ENCODE measurements around the gene COA3. TPM values are rescaled to one million over a fixed set of nuclear protein-coding genes. Genes with fewer than 3 reads are reported as not detected.
A peak's percentile ranks its signal among the peaks of the same experiment; 100 is the strongest.

COA3 gene
- total RNA-seq, 2 donors from 2014 or later = 70.4 to 167 TPM

- no peaks in the 10 kb centered on the region for H3K36me3 ChIP-seq
- DNase-seq (ENCODE audit: low spot score) = no peak
- WGBS = 45% methylated on average over 11 of the region's 11 CpGs
- no peaks in the 10 kb centered on the region for H3K27me3 ChIP-seq (replicated peaks; ENCODE audit: insufficient read depth)
- no peaks in the 10 kb centered on the region for H3K9me3 ChIP-seq
- intact Hi-C loops (cut with DNase I) = no loop called here
- no peak overlapping the region for H3K4me3 ChIP-seq
- H3K27ac ChIP-seq = peak overlapping the region; percentile 71 to 74
- H3K4me1 ChIP-seq (replicated peaks) = peaks cover 10% of the 10 kb centered on the region
- TF ChIP-seq POLR2A (IDR thresholded peaks at IDR 0.05) = no peak
- no peak for TF ChIP-seq CTCF (IDR thresholded peaks at IDR 0.05)
- no peak for TF ChIP-seq POLR2AphosphoS5 (IDR thresholded peaks at IDR 0.05)
Observed at GRCh38 chr17:42748908-42749798, 49.4 kb downstream of the COA3 start.

GRCh38 chr17:42748202-42748907 is 50.1 kb downstream of the COA3 start:
- peaks cover 17% of the 10 kb centered on the region for H3K4me1 ChIP-seq (replicated peaks)
- H3K36me3 ChIP-seq = no peaks in the 10 kb centered on the region
- no peak for DNase-seq (ENCODE audit: low spot score)
- no peak overlapping the region for H3K4me3 ChIP-seq
- H3K27ac ChIP-seq = peak overlapping the region; percentile 71 to 74
- intact Hi-C loops (cut with DNase I) = no loop called here
- WGBS = 51% methylated on average over 7 of the region's 7 CpGs
- H3K27me3 ChIP-seq (replicated peaks; ENCODE audit: insufficient read depth) = no peaks in the 10 kb centered on the region
- no peaks in the 10 kb centered on the region for H3K9me3 ChIP-seq
- TF ChIP-seq POLR2AphosphoS5 (IDR thresholded peaks at IDR 0.05) (no peak), POLR2A (IDR thresholded peaks at IDR 0.05) (no peak), CTCF (IDR thresholded peaks at IDR 0.05) (no peak)

Small RNAs within 50 kb of the gene (microRNA-seq; reads per million reads assigned to microRNA genes)
- not detected for gene MIR6781

Small RNAs within 50 kb of the gene (small RNA-seq; reads per million reads assigned to genes)
- gene HMGN2P15 (0 reads per million in 2 donors), gene MIR6781 (0 reads per million in 2 donors)

Other genes with a start within 250 kb of the COA3 start
- 10 to 100 TPM in 1 of 2 donors, 1 to 10 TPM in 1; 4.1 to 16.2 TPM for gene HSD17B1, start 245.8 kb downstream of the COA3 start, total RNA-seq
- 10 to 100 TPM; 52.6 to 80.5 TPM for gene COASY, start 236.6 kb downstream of the COA3 start, total RNA-seq
- gene MLX, start 231.6 kb downstream of the COA3 start, total RNA-seq = 10 to 100 TPM; 28.1 to 52.3 TPM
- gene PSMC3IP, start 221.0 kb downstream of the COA3 start, total RNA-seq = 10 to 100 TPM in 1 of 2 donors, 1 to 10 TPM in 1; 2.9 to 11.2 TPM
- gene RETREG3, start 189.3 kb downstream of the COA3 start, total RNA-seq = 100 to 1,000 TPM in 1 of 2 donors, 10 to 100 TPM in 1; 92.8 to 126 TPM
- 10 to 100 TPM; 38.7 to 78.4 TPM for gene TUBG1, start 189.0 kb downstream of the COA3 start, total RNA-seq
- 10 to 100 TPM; 36.8 to 57.7 TPM for gene TUBG2, start 139.4 kb downstream of the COA3 start, total RNA-seq
- gene PLEKHH3, start 121.7 kb downstream of the COA3 start, total RNA-seq = 100 to 1,000 TPM in 1 of 2 donors, 10 to 100 TPM in 1; 87.4 to 102 TPM
- gene CCR10, start 116.9 kb downstream of the COA3 start, total RNA-seq = 1 to 10 TPM; 1.2 to 10.0 TPM
- 1 to 10 TPM; 1.9 to 9.9 TPM for gene CNTNAP1, start 116.2 kb downstream of the COA3 start, total RNA-seq
- 10 to 100 TPM; 28.5 to 61.2 TPM for gene EZH1, start 53.7 kb downstream of the COA3 start, total RNA-seq
- gene RAMP2, start 37.5 kb downstream of the COA3 start, total RNA-seq = 10 to 100 TPM; 16.3 TPM
- 10 to 100 TPM; 57.4 to 91.8 TPM for gene VPS25, start 25.3 kb downstream of the COA3 start, total RNA-seq
- gene WNK4, start 18.1 kb downstream of the COA3 start, total RNA-seq = 10 to 100 TPM; 24.7 to 28.9 TPM
- gene CNTD1, start 157 bp upstream of the COA3 start, total RNA-seq = 1 to 10 TPM; 1.4 to 7.7 TPM
- 100 to 1,000 TPM in 1 of 2 donors, 10 to 100 TPM in 1; 93.9 to 139 TPM for gene BECN1, start 25.6 kb upstream of the COA3 start, total RNA-seq
- gene PSME3, start 34.7 kb upstream of the COA3 start, total RNA-seq = 10 to 100 TPM; 68.5 to 71.1 TPM
- gene AOC2, start 45.9 kb upstream of the COA3 start, total RNA-seq = 1 to 10 TPM in 1 of 2 donors, under 1 TPM in 1; 0.27 to 4.9 TPM
- gene AOC3, start 52.5 kb upstream of the COA3 start, total RNA-seq = 10 to 100 TPM; 20.7 to 57.7 TPM
- not detected for gene G6PC1, start 102.1 kb upstream of the COA3 start, total RNA-seq
- gene AARSD1, start 165.8 kb upstream of the COA3 start, total RNA-seq = 10 to 100 TPM; 34.2 to 48.4 TPM
- 1 to 10 TPM; 3.4 to 3.9 TPM for gene PTGES3L, start 181.4 kb upstream of the COA3 start, total RNA-seq
- 10 to 100 TPM; 26.7 to 28.5 TPM for gene RUNDC1, start 181.9 kb upstream of the COA3 start, total RNA-seq
- 1,000 to 10,000 TPM in 1 of 2 donors, 100 to 1,000 TPM in 1; 571 to 1,082 TPM for gene RPL27, start 199.7 kb upstream of the COA3 start, total RNA-seq
- gene IFI35, start 208.1 kb upstream of the COA3 start, total RNA-seq = 10 to 100 TPM; 35.6 to 40.1 TPM
- gene VAT1, start 223.7 kb upstream of the COA3 start, total RNA-seq = 100 to 1,000 TPM in 1 of 2 donors, 10 to 100 TPM in 1; 89.1 to 255 TPM
- 1 to 10 TPM; 1.6 to 4.3 TPM for gene RND2, start 226.5 kb upstream of the COA3 start, total RNA-seq